Progenitor cell of endocrine pancreas (in vitro differentiated cells): ENCODE measurements around the gene WDR62. TPM values are rescaled to one million over a fixed set of nuclear protein-coding genes. Genes with fewer than 3 reads are reported as not detected.

Experiments used
- DNase-seq: peaks from one replicate; pipeline ENCODE4 v3.0.0; 2021; ENCODE audit warnings: low spot score; ENCODE audit not compliant: unreplicated experiment
- H3K27ac Mint-ChIP-seq: 2 replicates; pipeline ENCODE4 v1.8.0; 2021; ENCODE audit warnings: mild to moderate bottlenecking, moderate library complexity, mixed read lengths
- H3K27me3 Mint-ChIP-seq: 2 replicates; pipeline ENCODE4 v1.8.0; 2021; ENCODE audit warnings: mixed read lengths
- H3K36me3 Mint-ChIP-seq: 2 replicates; pipeline ENCODE4 v1.8.0; 2022; ENCODE audit warnings: mixed read lengths; ENCODE audit not compliant: insufficient read depth
- H3K4me1 Mint-ChIP-seq: 2 replicates; pipeline ENCODE4 v1.8.0; 2021; ENCODE audit warnings: low read depth, mixed read lengths
- H3K4me3 Mint-ChIP-seq: 2 replicates; pipeline ENCODE4 v1.8.0; 2021; ENCODE audit warnings: low read depth, mild to moderate bottlenecking, moderate library complexity, mixed read lengths
- H3K9me3 Mint-ChIP-seq: 2 replicates; pipeline ENCODE4 v1.8.0; 2021; ENCODE audit warnings: low read depth, mixed read lengths
- CTCF ChIP-seq: fragments of 200-600 bp; sonication (generic); IDR thresholded peaks from one replicate; pipeline ENCODE4 v1.5.0; 2021; ENCODE audit warnings: antibody characterized with exemption, mild to moderate bottlenecking; ENCODE audit not compliant: unreplicated experiment
- total RNA-seq: library from RNA; stranded (reverse); gene quantifications from 2 replicates; pipeline ENCODE4 v1.2.1, GENCODE V29; 2021

WDR62 gene
- total RNA-seq, 1 donor from 2014 or later = 9.2 TPM

DNA sequence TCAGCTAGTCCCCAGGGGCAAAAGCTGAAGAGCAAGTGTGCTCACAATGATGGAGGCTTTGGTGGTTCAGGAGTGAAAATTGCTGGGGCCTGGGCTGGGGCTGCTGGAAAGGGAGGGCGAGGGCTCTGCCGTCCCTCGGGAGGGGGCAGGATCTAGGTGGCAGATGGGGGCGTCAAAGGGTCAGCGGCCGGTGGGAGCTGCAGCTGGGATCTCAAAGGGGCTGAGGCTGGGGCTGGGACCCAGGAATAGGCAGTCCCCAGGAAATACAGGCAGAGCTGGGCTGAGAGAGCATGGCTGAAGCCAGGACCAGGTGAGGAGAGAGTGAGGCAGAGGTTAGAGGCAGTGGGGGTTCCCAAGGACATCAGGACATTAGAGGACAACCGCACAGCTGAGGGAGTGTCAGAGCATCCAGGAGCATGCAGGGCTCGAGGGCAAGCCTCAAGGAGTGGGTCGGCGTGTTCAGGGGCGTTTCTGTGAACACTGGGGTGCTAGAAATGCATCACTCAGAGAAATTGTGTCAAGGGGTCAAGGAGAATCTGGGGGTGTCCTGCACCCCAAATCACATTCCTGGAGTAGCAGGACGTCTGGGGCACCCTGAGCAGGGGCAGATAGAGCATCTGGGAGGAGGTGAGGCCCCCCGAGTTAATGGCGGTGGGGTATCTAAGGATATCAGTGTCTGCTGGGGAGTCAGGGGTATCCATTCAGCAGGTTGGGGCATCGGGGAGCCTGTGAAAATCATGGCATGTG lies 44.9 kb upstream of the WDR62 start:
- no peaks in the 10 kb centered on the region for H3K27me3 Mint-ChIP-seq
- TF ChIP-seq CTCF = no peak
- no peak for DNase-seq
- peak overlapping the region; percentile 42 for H3K27ac Mint-ChIP-seq
- H3K4me3 Mint-ChIP-seq = peak overlapping the region; percentile 67
- H3K36me3 Mint-ChIP-seq = peaks cover 6% of the 10 kb centered on the region
- H3K4me1 Mint-ChIP-seq = peaks cover 32% of the 10 kb centered on the region
- H3K9me3 Mint-ChIP-seq = no peaks in the 10 kb centered on the region

DNA sequence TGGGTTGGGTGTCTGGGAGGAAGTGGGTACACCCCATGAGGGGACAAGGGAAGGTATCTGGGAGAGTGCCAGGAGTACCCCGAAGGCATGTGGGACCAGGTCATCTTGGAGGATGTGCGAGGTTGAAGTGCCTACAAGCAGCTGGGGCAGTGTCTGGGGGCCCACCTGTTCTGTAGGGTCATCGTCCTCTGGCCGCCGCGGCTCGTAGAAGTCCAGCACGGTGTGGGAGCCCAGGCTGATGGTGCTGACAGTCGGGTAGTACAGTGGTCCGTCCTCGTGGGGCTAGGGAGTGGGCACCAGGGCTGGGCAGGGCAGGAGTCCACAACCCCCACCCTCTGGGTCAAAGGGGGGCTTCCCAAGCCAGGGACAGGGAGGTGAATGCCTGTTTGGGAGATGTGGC lies 44.3 kb upstream of the WDR62 start:
- no peak for DNase-seq
- Mint-ChIP-seq H3K36me3 (peaks cover 2% of the 10 kb centered on the region), H3K4me3 (no peak overlapping the region), H3K27ac (no peak overlapping the region), H3K4me1 (peaks cover 32% of the 10 kb centered on the region), H3K9me3 (no peaks in the 10 kb centered on the region), H3K27me3 (no peaks in the 10 kb centered on the region)
- no peak for TF ChIP-seq CTCF

- no peak for TF ChIP-seq CTCF
- peaks cover 25% of the 10 kb centered on the region for H3K4me1 Mint-ChIP-seq
- no peaks in the 10 kb centered on the region for H3K27me3 Mint-ChIP-seq
- H3K36me3 Mint-ChIP-seq = no peaks in the 10 kb centered on the region
- no peak for DNase-seq
- no peaks in the 10 kb centered on the region for H3K9me3 Mint-ChIP-seq
- H3K27ac Mint-ChIP-seq = peak overlapping the region; percentile 88
- H3K4me3 Mint-ChIP-seq = peak overlapping the region; percentile 99
Measured at GRCh38 chr19:36013280-36014011, 41.3 kb upstream of the WDR62 start.

DNA sequence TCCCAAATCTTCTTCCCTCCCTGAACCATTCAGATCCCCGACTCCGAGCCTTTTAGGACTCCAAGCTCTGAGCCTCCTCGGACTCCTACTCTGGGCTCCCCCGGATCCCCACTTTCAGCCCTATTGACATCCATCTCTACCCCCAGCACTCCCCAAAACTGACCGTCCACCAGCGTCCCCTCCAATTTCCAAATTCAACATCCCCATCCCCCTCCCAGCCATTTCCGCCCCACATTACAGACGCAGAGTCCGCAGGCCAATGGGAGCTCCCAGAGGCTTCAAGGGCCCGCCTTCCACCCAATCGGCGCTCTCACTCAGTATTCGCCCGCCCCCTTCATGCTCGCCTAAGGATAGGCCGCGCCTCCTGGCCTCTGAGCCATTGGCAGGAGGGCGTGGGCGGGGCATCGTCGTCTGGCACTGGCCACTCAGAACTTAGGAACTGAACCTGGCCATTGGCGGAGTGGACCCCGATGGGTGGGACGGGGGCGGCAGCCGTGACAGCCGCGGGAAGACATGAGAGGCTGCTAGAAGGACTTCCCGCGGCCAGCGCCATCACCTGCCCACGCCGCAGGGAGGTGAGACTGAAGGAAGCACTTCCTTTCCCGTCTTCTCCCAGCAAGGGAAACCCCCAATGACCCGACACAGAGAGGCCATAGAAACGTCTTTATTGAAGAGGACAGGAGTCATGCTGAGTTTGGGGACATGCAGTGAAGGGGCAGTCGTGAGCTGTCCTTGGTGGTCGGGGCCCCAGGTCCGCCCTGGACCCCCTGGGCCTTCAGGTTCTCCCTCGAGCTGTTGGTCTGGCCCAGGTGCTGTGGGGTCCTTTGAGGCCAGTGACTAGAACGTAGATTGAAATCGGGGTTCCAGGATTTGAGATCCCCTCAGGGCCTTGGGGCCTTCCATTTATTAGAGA lies 40.4 kb upstream of the WDR62 start, which contains the start of gene ALKBH6:
ALKBH6 (minus strand) TSS at position 202 of the 913 bp plus-strand sequence. CDS start 816 bp downstream, outside the sequence.
- Mint-ChIP-seq H3K9me3 (no peaks in the 10 kb centered on the region), H3K27ac (peak within 1 kb of the TSS; percentile 90), H3K4me3 (peak within 1 kb of the TSS; percentile 99), H3K4me1 (peaks cover 21% of the 10 kb centered on the region), H3K27me3 (no peaks in the 10 kb centered on the region), H3K36me3 (no peaks in the 10 kb centered on the region)
- peak; percentile 97 for DNase-seq
- TF ChIP-seq CTCF = no peak

GRCh38 chr19:36019061-36019670 lies 35.5 kb upstream of the WDR62 start:
- Mint-ChIP-seq H3K27ac (no peak overlapping the region), H3K4me1 (peaks cover 5% of the 10 kb centered on the region), H3K36me3 (peaks cover 1% of the 10 kb centered on the region), H3K27me3 (no peaks in the 10 kb centered on the region), H3K9me3 (no peaks in the 10 kb centered on the region), H3K4me3 (no peak overlapping the region)
- DNase-seq = no peak
- no peak for TF ChIP-seq CTCF
